ENCODE data around the gene CPSF4. TPM values are rescaled to one million over a fixed set of nuclear protein-coding genes. Genes with fewer than 3 reads are reported as not detected.

The CPSF4 gene
- 67.5 to 72.8 TPM (median 69.5 TPM) in 3 replicates for total RNA-seq

GRCh38 chr7:99438573-99439480 is at the start of gene CPSF4, which contains the start of gene PTCD1:
Gene CPSF4, plus strand, starts transcription at chr7:99438943. Its CDS starts 140 bp downstream, at chr7:99439083.
Gene PTCD1, minus strand, starts transcription at chr7:99438798. Its CDS starts 3,556 bp downstream, at chr7:99435242.
- peaks cover 18% of the 10 kb centered on the region for H3K4me1 Mint-ChIP-seq
- H3K4me3 Mint-ChIP-seq, result peak within 1 kb of the TSS; percentile 98
- TF ChIP-seq, protein P1, sequence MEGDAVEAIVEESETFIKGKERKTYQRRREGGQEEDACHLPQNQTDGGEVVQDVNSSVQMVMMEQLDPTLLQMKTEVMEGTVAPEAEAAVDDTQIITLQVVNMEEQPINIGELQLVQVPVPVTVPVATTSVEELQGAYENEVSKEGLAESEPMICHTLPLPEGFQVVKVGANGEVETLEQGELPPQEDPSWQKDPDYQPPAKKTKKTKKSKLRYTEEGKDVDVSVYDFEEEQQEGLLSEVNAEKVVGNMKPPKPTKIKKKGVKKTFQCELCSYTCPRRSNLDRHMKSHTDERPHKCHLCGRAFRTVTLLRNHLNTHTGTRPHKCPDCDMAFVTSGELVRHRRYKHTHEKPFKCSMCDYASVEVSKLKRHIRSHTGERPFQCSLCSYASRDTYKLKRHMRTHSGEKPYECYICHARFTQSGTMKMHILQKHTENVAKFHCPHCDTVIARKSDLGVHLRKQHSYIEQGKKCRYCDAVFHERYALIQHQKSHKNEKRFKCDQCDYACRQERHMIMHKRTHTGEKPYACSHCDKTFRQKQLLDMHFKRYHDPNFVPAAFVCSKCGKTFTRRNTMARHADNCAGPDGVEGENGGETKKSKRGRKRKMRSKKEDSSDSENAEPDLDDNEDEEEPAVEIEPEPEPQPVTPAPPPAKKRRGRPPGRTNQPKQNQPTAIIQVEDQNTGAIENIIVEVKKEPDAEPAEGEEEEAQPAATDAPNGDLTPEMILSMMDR (IDR thresholded peaks at IDR 0.05; ENCODE audit: unreplicated experiment), result no peak

GRCh38 chr7:99389772-99390171 is 49.0 kb upstream of the CPSF4 start:
- TF ChIP-seq, protein P1 (IDR thresholded peaks at IDR 0.05; ENCODE audit: unreplicated experiment), result no peak
- Mint-ChIP-seq H3K9me3 (no peaks in the 10 kb centered on the region), H3K27me3 (ENCODE audit: low read depth) (no peaks in the 10 kb centered on the region), H3K4me1 (peaks cover 14% of the 10 kb centered on the region), H3K27ac (no peak overlapping the region), H3K4me3 (no peak overlapping the region), H3K36me3 (peaks cover 10% of the 10 kb centered on the region)
- DNase-seq (ENCODE audit: low spot score in 2 of 2, unreplicated experiment in 2 of 2), result no peak

More at GRCh38 chr7:99438573-99439480, at the start of gene CPSF4, which contains the start of gene PTCD1:
- no peaks in the 10 kb centered on the region for H3K9me3 Mint-ChIP-seq
- peaks cover 12% of the 10 kb centered on the region for H3K36me3 Mint-ChIP-seq
- peak; percentile 92 to 97 for DNase-seq (ENCODE audit: low spot score in 2 of 2, unreplicated experiment in 2 of 2)
- H3K27me3 Mint-ChIP-seq (ENCODE audit: low read depth), result no peaks in the 10 kb centered on the region
- peak within 1 kb of the TSS; percentile 99 for H3K27ac Mint-ChIP-seq

GRCh38 chr7:99390941-99391602 is 47.7 kb upstream of the CPSF4 start:
- DNase-seq (ENCODE audit: low spot score in 2 of 2, unreplicated experiment in 2 of 2), result no peak
- H3K4me3 Mint-ChIP-seq, result peak overlapping the region; percentile 39
- H3K9me3 Mint-ChIP-seq, result no peaks in the 10 kb centered on the region
- no peaks in the 10 kb centered on the region for H3K27me3 Mint-ChIP-seq (ENCODE audit: low read depth)
- TF ChIP-seq, protein P1 (IDR thresholded peaks at IDR 0.05; ENCODE audit: unreplicated experiment), result no peak
- peaks cover 10% of the 10 kb centered on the region for H3K36me3 Mint-ChIP-seq
- H3K27ac Mint-ChIP-seq, result no peak overlapping the region
- peaks cover 14% of the 10 kb centered on the region for H3K4me1 Mint-ChIP-seq

DNA sequence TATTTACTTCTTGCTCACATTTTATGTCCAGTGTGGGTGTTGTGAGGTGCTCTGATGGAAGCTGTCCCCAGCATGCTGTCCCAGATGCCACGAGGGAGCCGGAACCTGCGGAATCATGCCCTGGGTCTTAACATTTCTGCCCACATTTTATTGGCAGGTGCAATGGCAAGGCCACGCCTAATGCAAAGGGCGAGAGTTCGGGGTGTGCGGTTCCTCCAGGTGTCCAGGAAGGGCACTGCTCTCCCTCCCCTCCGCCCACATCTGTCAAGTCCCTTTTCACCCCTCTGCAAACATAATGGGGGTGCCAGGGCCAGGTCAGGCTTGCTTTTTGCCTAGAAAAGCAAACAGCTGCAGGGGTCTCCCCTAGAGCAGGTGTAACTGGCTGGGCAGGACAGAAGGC is 46.7 kb upstream of the CPSF4 start:
- no peaks in the 10 kb centered on the region for H3K27me3 Mint-ChIP-seq (ENCODE audit: low read depth)
- peak overlapping the region; percentile 86 for H3K4me3 Mint-ChIP-seq
- H3K36me3 Mint-ChIP-seq, result peaks cover 13% of the 10 kb centered on the region
- H3K9me3 Mint-ChIP-seq, result no peaks in the 10 kb centered on the region
- TF ChIP-seq, protein P1 (IDR thresholded peaks at IDR 0.05; ENCODE audit: unreplicated experiment), result no peak
- no peak overlapping the region for H3K27ac Mint-ChIP-seq
- DNase-seq (ENCODE audit: low spot score in 2 of 2, unreplicated experiment in 2 of 2), result no peak
- H3K4me1 Mint-ChIP-seq, result peaks cover 14% of the 10 kb centered on the region

GRCh38 chr7:99392659-99393354 is 45.9 kb upstream of the CPSF4 start:
- TF ChIP-seq, protein P1 (IDR thresholded peaks at IDR 0.05; ENCODE audit: unreplicated experiment), result no peak
- peak overlapping the region; percentile 82 for H3K27ac Mint-ChIP-seq
- H3K27me3 Mint-ChIP-seq (ENCODE audit: low read depth), result no peaks in the 10 kb centered on the region
- H3K36me3 Mint-ChIP-seq, result peaks cover 15% of the 10 kb centered on the region
- H3K9me3 Mint-ChIP-seq, result no peaks in the 10 kb centered on the region
- H3K4me1 Mint-ChIP-seq, result peaks cover 14% of the 10 kb centered on the region
- peak overlapping the region; percentile 86 for H3K4me3 Mint-ChIP-seq
- peak in 1 of 2 experiments; percentile 66 for DNase-seq (ENCODE audit: low spot score in 2 of 2, unreplicated experiment in 2 of 2)
